ENCODE data around the gene SPDL1.

SPDL1 gene

DNA sequence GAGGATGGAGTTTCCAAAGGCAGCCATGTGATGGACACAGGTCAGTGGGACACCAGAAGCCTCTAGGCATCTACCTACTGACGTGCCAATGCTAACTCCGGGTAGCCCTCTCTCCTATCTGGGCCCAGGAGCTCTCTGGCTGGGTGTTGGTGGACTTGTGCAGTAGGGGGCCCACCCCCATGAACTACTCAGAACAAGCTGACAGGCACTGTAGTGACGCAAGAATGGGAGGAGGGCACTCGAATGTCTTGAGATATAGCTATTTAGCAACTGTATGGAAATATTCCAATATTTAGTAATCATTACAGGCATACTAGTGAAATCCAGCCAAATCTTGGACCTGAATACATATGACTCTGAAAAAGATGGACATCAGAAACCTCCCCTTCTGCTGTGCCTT, 47.8 kb downstream of the SPDL1 start:
- no peak for DNase-seq

DNA sequence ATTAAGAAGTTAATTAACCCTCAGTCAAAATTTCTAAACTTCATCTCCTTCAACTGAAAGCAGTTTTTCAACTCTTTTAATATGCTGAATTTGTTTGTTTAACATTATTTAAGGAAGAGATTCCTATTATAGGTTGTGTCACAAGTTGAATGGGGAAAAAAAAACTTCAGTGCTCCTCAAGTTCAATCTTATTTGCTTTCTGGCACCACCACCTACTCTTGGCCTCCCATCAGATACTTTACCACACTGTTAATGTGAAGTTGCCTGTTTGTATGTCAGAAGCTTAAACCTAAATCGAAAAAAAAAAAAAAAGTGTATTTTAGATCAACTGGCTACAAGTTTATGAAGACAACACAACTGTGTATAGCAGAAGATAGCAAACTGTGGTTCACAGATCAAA, 49.4 kb downstream of the SPDL1 start:
- no peak for DNase-seq

- no peak for DNase-seq
Measured at GRCh38 chr5:169634606-169635005, 51.0 kb downstream of the SPDL1 start.

GRCh38 chr5:169635936-169636335, 52.4 kb downstream of the SPDL1 start:
- DNase-seq, result no peak

- peak; percentile 18 for DNase-seq
Measured at GRCh38 chr5:169636477-169637084, 53.0 kb downstream of the SPDL1 start.

- DNase-seq, result no peak
Measured at GRCh38 chr5:169637085-169637548, 53.5 kb downstream of the SPDL1 start, which contains the start of gene DOCK2. DOCK2 (plus strand) TSS chr5:169637275; CDS start chr5:169637327, 52 bp downstream.

- DNase-seq, result no peak
Measured at GRCh38 chr5:169637549-169638121, 54.1 kb downstream of the SPDL1 start.

- DNase-seq, result no peak
Measured at GRCh38 chr5:169641253-169641652, 57.7 kb downstream of the SPDL1 start.

GRCh38 chr5:169646856-169647255, 63.3 kb downstream of the SPDL1 start:
- no peak for DNase-seq

GRCh38 chr5:169647566-169647965, 64.0 kb downstream of the SPDL1 start:
- no peak for DNase-seq

- no peak for DNase-seq
Measured at GRCh38 chr5:169648725-169649310, 65.2 kb downstream of the SPDL1 start.

GRCh38 chr5:169649486-169649885, 65.9 kb downstream of the SPDL1 start:
- DNase-seq, result no peak

DNA sequence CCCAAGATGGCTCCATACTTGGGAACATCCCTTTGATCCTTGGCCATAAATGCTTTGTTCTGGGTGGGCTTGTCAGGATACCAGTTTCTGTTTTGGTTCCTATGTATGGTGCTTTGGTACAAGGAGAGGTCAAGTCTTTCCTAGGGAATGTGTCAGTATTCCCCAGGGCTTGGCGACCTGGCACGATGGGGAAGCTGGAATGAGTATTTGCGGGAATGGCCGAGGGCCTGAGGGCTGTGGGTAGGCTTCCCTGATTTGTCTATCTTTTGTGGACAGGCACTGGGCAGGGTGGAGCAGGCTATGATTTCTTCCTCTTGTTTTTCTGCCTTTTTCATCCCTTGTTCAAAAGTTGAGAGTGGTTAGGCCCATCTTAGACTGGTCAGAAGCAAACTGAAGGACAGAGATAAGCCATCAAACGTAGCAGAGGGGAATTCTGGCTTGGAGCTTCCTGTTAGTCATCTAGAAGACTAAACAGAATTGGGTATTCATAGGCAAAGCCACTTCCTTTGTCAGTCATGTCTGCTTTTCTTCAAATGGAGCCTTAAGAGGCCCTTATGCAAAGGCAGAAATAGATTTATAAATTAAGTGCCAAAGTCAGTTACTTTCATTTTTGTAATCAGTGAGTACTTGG, 67.2 kb downstream of the SPDL1 start:
- DNase-seq, result no peak

DNA sequence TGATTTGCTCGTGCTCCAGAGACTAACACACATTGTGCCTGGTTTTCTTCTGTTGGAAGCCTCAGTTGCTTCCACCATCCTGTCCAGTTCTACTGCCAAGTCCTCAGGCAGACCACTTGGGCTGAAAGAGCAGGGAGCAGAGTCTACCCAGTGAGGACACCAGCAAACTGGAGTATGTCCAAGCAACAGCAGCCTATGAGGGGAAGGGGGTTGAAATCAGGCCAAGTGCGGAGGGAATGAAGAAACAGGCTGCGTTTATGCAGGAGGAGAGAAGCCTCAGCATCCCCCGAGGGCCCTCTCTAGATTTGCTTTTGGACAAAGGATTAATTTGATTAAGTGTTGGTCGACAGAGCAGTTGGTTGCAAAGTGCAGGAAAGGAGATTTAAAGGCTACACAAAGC, 68.0 kb downstream of the SPDL1 start:
- no peak for DNase-seq

GRCh38 chr5:169652057-169652456, 68.5 kb downstream of the SPDL1 start:
- DNase-seq, result peak; percentile 2

- no peak for DNase-seq
Measured at GRCh38 chr5:169653091-169653490, 69.5 kb downstream of the SPDL1 start.

Data from NCI-H2029 treated with DMSO at 0.1 percent for 48 hours (cell line).